Natural killer cell (primary cell): ENCODE measurements around the gene NUBP2. TPM values are rescaled to one million over a fixed set of nuclear protein-coding genes. Genes with fewer than 3 reads are reported as not detected.

ENCODE experiments used
- ATAC-seq, 3 donors: fragments of 150-1000 bp in 2 of 3; fragments of 200-7000 bp in 1 of 3; cut with Tn5 transposase; 1 replicate in 1 of 3; 2 replicates in 2 of 3; pipeline ENCODE4 v1.10.0; 2021; ENCODE audit warnings: mild to moderate bottlenecking in 2 of 3, moderate library complexity in 2 of 3
- DNase-seq, 2 donors: peaks; one replicate each; pipeline versions ENCODE4 v3.0.0 to v3.0.0-alpha.2; 2013 to 2021; ENCODE audit warnings: mixed read lengths in 1 of 2
- H3K27ac ChIP-seq: one replicate; pipeline ENCODE4 v1.5.1; 2013; ENCODE audit warnings: mild to moderate bottlenecking, low read length
- H3K27me3 ChIP-seq: one replicate; pipeline ENCODE4 v1.6.1; 2013; ENCODE audit warnings: low read length; ENCODE audit not compliant: control insufficient read depth, insufficient read depth
- H3K36me3 ChIP-seq: one replicate; pipeline ENCODE4 v1.6.1; 2013; ENCODE audit warnings: low read length; ENCODE audit not compliant: control insufficient read depth, insufficient read depth
- H3K4me1 ChIP-seq: one replicate; pipeline ENCODE4 v1.6.1; 2013; ENCODE audit warnings: low read length; ENCODE audit not compliant: control insufficient read depth, insufficient read depth
- H3K4me3 ChIP-seq: one replicate; pipeline ENCODE4 v1.5.1; 2013; ENCODE audit warnings: low read length
- H3K9me3 ChIP-seq: one replicate; pipeline ENCODE4 v1.6.1; 2013; ENCODE audit warnings: low read length; ENCODE audit not compliant: control insufficient read depth, insufficient read depth
- H3K27ac Mint-ChIP-seq, 2 donors: one replicate each; pipeline ENCODE4 v1.8.0; 2022; ENCODE audit warnings: mild to moderate bottlenecking in 2 of 2, mixed read lengths in 2 of 2, moderate library complexity in 1 of 2
- H3K27me3 Mint-ChIP-seq, 2 donors: one replicate each; pipeline ENCODE4 v1.8.0; 2022; ENCODE audit warnings: low read depth in 2 of 2, mixed read lengths in 2 of 2
- H3K36me3 Mint-ChIP-seq: one replicate; pipeline ENCODE4 v1.8.0; 2022; ENCODE audit warnings: mixed read lengths
- H3K4me1 Mint-ChIP-seq, 2 donors: one replicate each; pipeline ENCODE4 v1.8.0; 2022; ENCODE audit warnings: mixed read lengths in 2 of 2
- H3K4me3 Mint-ChIP-seq: one replicate; pipeline ENCODE4 v1.8.0; 2022; ENCODE audit warnings: mild to moderate bottlenecking, moderate library complexity, mixed read lengths
- H3K9me3 Mint-ChIP-seq, 2 donors: one replicate each; pipeline ENCODE4 v1.8.0; 2022; ENCODE audit warnings: mixed read lengths in 2 of 2
- CTCF ChIP-seq: fragments of 200-600 bp; IDR thresholded peaks from one replicate; pipeline ENCODE4 v1.8.0; 2022; ENCODE audit warnings: antibody characterized with exemption
- WGBS: methylation state at CpG from one replicate; pipeline ENCODE4 v1.1.7; 2013; ENCODE audit warnings: missing lambda C conversion rate; ENCODE audit not compliant: insufficient coverage; 5-methylcytosine and 5-hydroxymethylcytosine counted together
- intact Hi-C: fragments of 100-400 bp; cut with micrococcal nuclease; formaldehyde crosslinking; loops from one replicate; pipeline ENCODE4 v1.14.2; 2022
- total RNA-seq, 4 donors: library from RNA; stranded (reverse); fragments of 120-200 nt in 1 of 4; gene quantifications; one replicate each; pipeline versions ENCODE4 v1.2.3 to v1.2.4, GENCODE V29; 2013 to 2022

Gene NUBP2
- total RNA-seq, 3 donors from 2014 or later (not counting 1 experiment from before 2014, with no cell fraction given) = 39.5 to 51.9 (median 49.4) TPM

- Mint-ChIP-seq H3K27me3 (no peaks in the 10 kb centered on the region), H3K4me1 (peaks cover 6 to 16% of the 10 kb centered on the region in 2 donors), H3K36me3 (no peaks in the 10 kb centered on the region), H3K4me3 (no peak overlapping the region), H3K9me3 (no peaks in the 10 kb centered on the region), H3K27ac (no peak overlapping the region)
- ATAC-seq = no peak
- H3K36me3 ChIP-seq = peaks cover 20% of the 10 kb centered on the region
- no peak for DNase-seq
- no peak overlapping the region for H3K27ac ChIP-seq
- intact Hi-C loops = no loop called here
- H3K4me1 ChIP-seq = peaks cover 20% of the 10 kb centered on the region
- no peak overlapping the region for H3K4me3 ChIP-seq
- no peaks in the 10 kb centered on the region for H3K27me3 ChIP-seq
- no peak for TF ChIP-seq CTCF
- no peaks in the 10 kb centered on the region for H3K9me3 ChIP-seq
- WGBS = 97% methylated on average over 38 of the region's 38 CpGs
These were observed 5.4 kb downstream of the NUBP2 start for GRCh38 chr16:1788095-1788707.

DNA sequence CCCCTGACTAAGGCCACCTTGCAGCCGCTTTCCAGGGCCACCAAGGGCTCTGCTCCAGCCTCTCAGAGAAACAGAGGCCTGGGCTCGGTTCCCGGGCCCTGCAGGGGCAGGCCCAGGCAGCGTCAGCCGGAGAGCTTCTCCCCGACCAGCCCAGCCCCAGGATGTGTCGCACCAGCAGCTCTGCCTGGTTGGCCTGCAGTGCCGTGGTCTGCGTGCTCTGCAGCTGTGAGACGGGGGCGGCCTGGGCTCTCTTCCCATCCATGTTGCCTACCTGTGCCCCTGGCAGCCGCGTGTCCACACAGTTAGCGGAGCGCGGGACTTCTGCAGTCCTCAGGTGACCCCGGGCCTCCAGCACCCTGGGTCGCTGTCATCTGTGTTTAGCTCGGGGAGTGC, 5.9 kb downstream of the NUBP2 start:
- H3K4me1 Mint-ChIP-seq = peaks cover 6 to 13% of the 10 kb centered on the region in 2 donors
- DNase-seq = no peak
- Histone ChIP-seq H3K36me3 (peaks cover 20% of the 10 kb centered on the region), H3K4me3 (no peak overlapping the region), H3K27me3 (no peaks in the 10 kb centered on the region), H3K9me3 (no peaks in the 10 kb centered on the region), H3K27ac (no peak overlapping the region), H3K4me1 (peaks cover 15% of the 10 kb centered on the region)
- ATAC-seq = no peak
- H3K9me3 Mint-ChIP-seq = no peaks in the 10 kb centered on the region
- peak overlapping the region in 1 of 2 donors; percentile 68 for H3K27ac Mint-ChIP-seq
- no peaks in the 10 kb centered on the region for H3K36me3 Mint-ChIP-seq
- no peak for TF ChIP-seq CTCF
- intact Hi-C loops = no loop called here
- peak overlapping the region; percentile 35 for H3K4me3 Mint-ChIP-seq
- no peaks in the 10 kb centered on the region for H3K27me3 Mint-ChIP-seq
- 91% methylated on average over 19 of the region's 19 CpGs for WGBS

DNA sequence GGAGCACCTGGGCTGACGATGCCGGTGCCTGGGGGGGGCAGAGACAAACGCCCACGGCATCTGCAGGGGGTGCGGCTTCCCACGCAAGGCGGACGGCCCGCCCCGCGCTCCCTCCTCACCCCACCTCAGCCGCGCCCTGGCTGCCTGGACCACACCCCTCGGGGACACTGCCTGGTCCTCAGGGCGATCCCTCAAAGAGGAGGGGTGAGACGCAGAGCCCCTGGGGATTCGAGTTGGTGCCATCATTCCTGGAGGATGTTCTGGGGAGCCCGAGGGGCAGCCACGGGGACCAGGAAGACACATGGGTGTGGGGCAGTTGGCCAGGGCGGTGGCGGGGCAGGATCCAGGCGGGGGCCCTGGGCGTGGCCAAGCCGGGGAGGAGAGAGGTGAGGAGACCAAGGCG, 6.9 kb downstream of the NUBP2 start:
- 92% methylated on average over 25 of the region's 25 CpGs for WGBS
- Histone ChIP-seq H3K9me3 (no peaks in the 10 kb centered on the region), H3K4me3 (no peak overlapping the region), H3K4me1 (peaks cover 8% of the 10 kb centered on the region), H3K27ac (no peak overlapping the region), H3K36me3 (peaks cover 20% of the 10 kb centered on the region), H3K27me3 (no peaks in the 10 kb centered on the region)
- no peaks in the 10 kb centered on the region for H3K36me3 Mint-ChIP-seq
- H3K9me3 Mint-ChIP-seq = no peaks in the 10 kb centered on the region
- intact Hi-C loops = no loop called here
- TF ChIP-seq CTCF = no peak
- DNase-seq = no peak
- no peak overlapping the region for H3K4me3 Mint-ChIP-seq
- no peak overlapping the region for H3K27ac Mint-ChIP-seq
- H3K27me3 Mint-ChIP-seq = no peaks in the 10 kb centered on the region
- H3K4me1 Mint-ChIP-seq = peaks cover 6 to 13% of the 10 kb centered on the region in 2 donors
- no peak for ATAC-seq

DNA sequence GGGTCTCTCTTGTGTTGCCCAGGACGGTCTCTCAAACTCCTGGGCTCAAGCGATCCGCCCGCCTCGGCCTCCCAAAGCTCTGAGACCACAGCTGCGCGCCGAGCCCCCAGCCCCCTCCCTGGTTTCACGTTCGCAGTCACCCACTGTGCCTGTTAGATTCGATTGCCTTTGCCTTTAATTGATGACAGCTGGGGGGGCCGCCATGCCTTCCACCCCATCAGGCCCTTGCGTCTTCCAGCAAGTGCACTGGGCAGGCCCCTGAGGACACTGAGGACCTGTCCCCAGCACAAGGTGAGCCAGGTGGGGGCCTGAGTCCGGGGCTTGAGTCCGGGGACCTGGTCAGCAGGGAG, 7.5 kb downstream of the NUBP2 start:
- no peaks in the 10 kb centered on the region for H3K9me3 ChIP-seq
- Mint-ChIP-seq H3K4me3 (no peak overlapping the region), H3K9me3 (no peaks in the 10 kb centered on the region), H3K27me3 (no peaks in the 10 kb centered on the region), H3K4me1 (peaks cover 6 to 9% of the 10 kb centered on the region in 2 donors), H3K36me3 (no peaks in the 10 kb centered on the region), H3K27ac (no peak overlapping the region)
- H3K4me1 ChIP-seq = peaks cover 5% of the 10 kb centered on the region
- no peak for ATAC-seq
- no peak for TF ChIP-seq CTCF
- no peak for DNase-seq
- 98% methylated on average over 15 of the region's 15 CpGs for WGBS
- intact Hi-C loops = no loop called here
- H3K36me3 ChIP-seq = peaks cover 20% of the 10 kb centered on the region
- H3K4me3 ChIP-seq = no peak overlapping the region
- H3K27ac ChIP-seq = no peak overlapping the region
- H3K27me3 ChIP-seq = no peaks in the 10 kb centered on the region
